H1 (cell line): ENCODE results near the gene RTTN. TPM values are rescaled to one million over a fixed set of nuclear protein-coding genes. Genes with fewer than 3 reads are reported as not detected.

Experiments used
- CTCF ChIA-PET: fragments of 300-600 bp; sonication (Branson Sonifier 250); formaldehyde crosslinking; loops from one replicate; lab custom pipeline; 2021; ENCODE audit not compliant: partially characterized antibody; lab: Charles Lee
- POLR2A ChIA-PET: fragments of 300-600 bp; sonication (Branson Sonifier 250); formaldehyde crosslinking; loops from one replicate; lab custom pipeline; 2021; ENCODE audit warnings: inconsistent platforms; ENCODE audit not compliant: partially characterized antibody; lab: Charles Lee
- DNase-seq, 2 experiments: peaks; one replicate each; pipeline versions ENCODE4 v3.0.0 to v3.0.0-alpha.2; 2010 to 2022; ENCODE audit warnings: low spot score in 2 of 2, low read depth in 1 of 2, mixed read lengths in 1 of 2
- FAIRE-seq: peaks from 2 replicates; lab custom pipeline; 2011; peaks lifted over from hg19 to GRCh38; lab: Jason Lieb, UNC
- H2AFZ ChIP-seq: 2 replicates; pipeline ENCODE4 v1.8.1; 2012; ENCODE audit warnings: low read length, inconsistent platforms
- H2AK5ac ChIP-seq: 2 replicates; pipeline ENCODE4 v1.6.1; 2013; ENCODE audit warnings: low read depth, low read length
- H2BK120ac ChIP-seq: replicated peaks from 2 replicates; pipeline ENCODE3; 2013; ENCODE audit warnings: low read depth, low read length, inconsistent platforms
- H2BK12ac ChIP-seq: 2 replicates; pipeline ENCODE4 v1.6.1; 2013; ENCODE audit warnings: low read depth, low read length
- H2BK15ac ChIP-seq: 2 replicates; pipeline ENCODE4 v1.6.1; 2013; ENCODE audit warnings: low read length
- H2BK20ac ChIP-seq: 2 replicates; pipeline ENCODE4 v1.6.1; 2013; ENCODE audit warnings: low read length
- H2BK5ac ChIP-seq: 2 replicates; pipeline ENCODE4 v1.6.1; 2013; ENCODE audit warnings: low read depth, low read length
- H3K14ac ChIP-seq: 2 replicates; pipeline ENCODE4 v1.6.1; 2013; ENCODE audit warnings: inconsistent platforms; ENCODE audit not compliant: insufficient read length
- H3K18ac ChIP-seq: 2 replicates; pipeline ENCODE4 v1.6.1; 2013; ENCODE audit warnings: low read length; ENCODE audit errors: extremely low read depth
- H3K23ac ChIP-seq: 2 replicates; pipeline ENCODE4 v1.6.1; 2013; ENCODE audit warnings: inconsistent platforms; ENCODE audit not compliant: insufficient read length
- H3K23me2 ChIP-seq: 2 replicates; pipeline ENCODE4 v1.6.1; 2013; ENCODE audit warnings: low read depth, low read length
- H3K27ac ChIP-seq: 2 replicates; pipeline ENCODE4 v1.6.1; 2011; ENCODE audit warnings: low read depth, low read length, inconsistent platforms
- H3K27me3 ChIP-seq, 4 experiments: replicated peaks in 1 of 4; 1 replicate in 1 of 4; 2 replicates in 3 of 4; pipeline versions ENCODE4 v1.6.1 to v1.8.1; 2011 to 2013; ENCODE audit warnings: low read length in 3 of 4, mild to moderate bottlenecking in 3 of 4, inconsistent platforms in 2 of 4, mixed read lengths in 2 of 4, moderate library complexity in 1 of 4; ENCODE audit not compliant: control insufficient read depth in 3 of 4, insufficient read depth in 3 of 4; ENCODE audit errors: extremely low read depth in 1 of 4
- H3K36me3 ChIP-seq, 4 experiments: 2 replicates each; pipeline versions ENCODE4 v1.6.1 to v1.8.1; 2011 to 2013; ENCODE audit warnings: mild to moderate bottlenecking in 4 of 4, low read length in 3 of 4, moderate library complexity in 2 of 4, control low read depth in 1 of 4, inconsistent platforms in 1 of 4; ENCODE audit not compliant: insufficient read depth in 4 of 4, control insufficient read depth in 2 of 4
- H3K4ac ChIP-seq: replicated peaks from 2 replicates; pipeline ENCODE3; 2013; ENCODE audit warnings: low read length, low read depth, mixed read lengths, inconsistent platforms; ENCODE audit not compliant: insufficient read length
- H3K4me1 ChIP-seq, 4 experiments: replicated peaks in 1 of 4; 1 replicate in 1 of 4; 2 replicates in 3 of 4; pipeline versions ENCODE4 v1.6.1 to v1.8.1; 2011 to 2013; ENCODE audit warnings: low read length in 3 of 4, inconsistent platforms in 2 of 4, mixed read lengths in 1 of 4; ENCODE audit not compliant: insufficient read depth in 4 of 4, control insufficient read depth in 3 of 4
- H3K4me2 ChIP-seq, 2 experiments: 2 replicates each; pipeline versions ENCODE4 v1.6.1 to v1.8.1; 2011 to 2013; ENCODE audit warnings: low read depth in 2 of 2, low read length in 2 of 2, control low read depth in 1 of 2, inconsistent platforms in 1 of 2, mild to moderate bottlenecking in 1 of 2; ENCODE audit not compliant: insufficient read depth in 1 of 2
- H3K4me3 ChIP-seq, 4 experiments: fragments of 200-600, 300-600 bp in 1 of 4; sonication (generic), shearing (Covaris generic), sonication (Bioruptor Twin) in 1 of 4; 2 replicates each; pipeline versions ENCODE4 v1.5.1 to v1.8.1; 2011 to 2016; ENCODE audit warnings: low read length in 4 of 4, low read depth in 3 of 4, control low read depth in 2 of 4, inconsistent platforms in 2 of 4, mild to moderate bottlenecking in 2 of 4, mixed read lengths in 1 of 4, moderate library complexity in 1 of 4; ENCODE audit not compliant: insufficient read depth in 2 of 4; ENCODE audit errors: extremely low read depth in 1 of 4
- H3K56ac ChIP-seq: replicated peaks from 2 replicates; pipeline ENCODE3; 2013; ENCODE audit warnings: low read depth, mild to moderate bottlenecking, mixed read lengths, low read length, inconsistent platforms; ENCODE audit not compliant: insufficient read length
- H3K79me1 ChIP-seq: 2 replicates; pipeline ENCODE4 v1.6.1; 2013; ENCODE audit warnings: low read depth, low read length, control low read depth
- H3K79me2 ChIP-seq, 2 experiments: 2 replicates each; pipeline versions ENCODE4 v1.6.1 to v1.8.1; 2012 to 2013; ENCODE audit warnings: low read length in 2 of 2, mild to moderate bottlenecking in 2 of 2, inconsistent platforms in 1 of 2; ENCODE audit not compliant: insufficient read depth in 2 of 2, control insufficient read depth in 1 of 2
- H3K9ac ChIP-seq, 4 experiments: replicated peaks in 1 of 4; 1 replicate in 1 of 4; 2 replicates in 3 of 4; pipeline versions ENCODE4 v1.6.1 to v1.8.1; 2011 to 2013; ENCODE audit warnings: low read depth in 3 of 4, low read length in 3 of 4, control low read depth in 2 of 4, mild to moderate bottlenecking in 2 of 4, moderate library complexity in 2 of 4, inconsistent platforms in 1 of 4; ENCODE audit errors: extremely low read depth in 1 of 4
- H3K9me3 ChIP-seq, 2 experiments: 2 replicates each; pipeline versions ENCODE4 v1.6.1 to v1.8.1; 2012 to 2013; ENCODE audit warnings: mild to moderate bottlenecking in 2 of 2, moderate library complexity in 2 of 2, control low read depth in 1 of 2, inconsistent platforms in 1 of 2, low read depth in 1 of 2, low read length in 1 of 2, mixed read lengths in 1 of 2; ENCODE audit not compliant: insufficient read depth in 2 of 2
- H4K20me1 ChIP-seq, 2 experiments: replicated peaks in 1 of 2; 2 replicates each; pipeline versions ENCODE3 to v1.8.1; 2011 to 2013; ENCODE audit warnings: inconsistent platforms in 2 of 2, low read length in 2 of 2, mild to moderate bottlenecking in 1 of 2; ENCODE audit not compliant: insufficient read depth in 2 of 2, control insufficient read depth in 1 of 2
- H4K5ac ChIP-seq: 2 replicates; pipeline ENCODE4 v1.6.1; 2013; ENCODE audit warnings: low read length, low read depth, mixed read lengths, inconsistent platforms; ENCODE audit not compliant: insufficient read length
- H4K8ac ChIP-seq: 2 replicates; pipeline ENCODE4 v1.8.0; 2013; ENCODE audit warnings: mild to moderate bottlenecking, moderate library complexity, low read length, inconsistent platforms; ENCODE audit not compliant: insufficient read depth; ENCODE audit errors: extremely low read depth
- H4K91ac ChIP-seq: replicated peaks from 2 replicates; pipeline ENCODE3; 2013; ENCODE audit warnings: low read length, mixed read lengths, inconsistent platforms; ENCODE audit not compliant: insufficient read length
- BCL11A ChIP-seq, 2 experiments: IDR thresholded peaks; one replicate each; pipeline ENCODE4 v1.6.1; 2011; ENCODE audit warnings: low read depth in 2 of 2, low read length in 2 of 2, mild to moderate bottlenecking in 2 of 2
- BRCA1 ChIP-seq: IDR thresholded peaks from 2 replicates; pipeline ENCODE4 v1.6.1; 2012; ENCODE audit warnings: low read depth, low read length, improper control_type of control experiment
- CBX5 ChIP-seq: fragments of 300-800, 300-1000 bp; sonication (generic); IDR thresholded peaks from 2 replicates; pipeline ENCODE4 v1.7.1; 2016; ENCODE audit warnings: antibody characterized with exemption, low read length, low read depth
- CBX8 ChIP-seq: fragments of 300-800, 300-1000 bp; sonication (generic); IDR thresholded peaks from 2 replicates; pipeline ENCODE4 v1.7.1; 2016; ENCODE audit warnings: low read depth, low read length, borderline replicate concordance
- CHD1 ChIP-seq: IDR thresholded peaks from 2 replicates; pipeline ENCODE4 v1.6.1; 2012; ENCODE audit warnings: low read depth, low read length, improper control_type of control experiment
- CHD2 ChIP-seq: IDR thresholded peaks from 2 replicates; pipeline ENCODE4 v1.6.1; 2012; ENCODE audit warnings: low read length, improper control_type of control experiment
- CREB1 ChIP-seq: IDR thresholded peaks from 2 replicates; pipeline ENCODE4 v1.6.1; 2012; ENCODE audit warnings: inconsistent platforms
- KDM1A ChIP-seq: fragments of 200-600, 300-600 bp; sonication (generic); IDR thresholded peaks from 2 replicates; pipeline ENCODE4 v1.7.1; 2016; ENCODE audit warnings: mild to moderate bottlenecking, low read length, borderline replicate concordance
- KDM5A ChIP-seq: fragments of 200-600 bp; IDR thresholded peaks from 2 replicates; pipeline ENCODE4 v1.7.1; 2012; ENCODE audit warnings: mild to moderate bottlenecking, low read length, inconsistent platforms, mixed read lengths
- MAFK ChIP-seq: IDR thresholded peaks from 2 replicates; pipeline ENCODE4 v1.6.1; 2012; ENCODE audit warnings: low read depth, mild to moderate bottlenecking, improper control_type of control experiment, low read length
- POLR2A ChIP-seq, 2 experiments: IDR thresholded peaks; 1 replicate in 1 of 2; 2 replicates in 1 of 2; pipeline ENCODE4 v1.6.1; 2011; ENCODE audit warnings: low read depth in 2 of 2, low read length in 2 of 2, mild to moderate bottlenecking in 2 of 2; ENCODE audit errors: control extremely low read depth in 1 of 2
- RBBP5 ChIP-seq: IDR thresholded peaks from 2 replicates; pipeline ENCODE4 v1.7.1; 2012; ENCODE audit warnings: low read depth, mild to moderate bottlenecking, inconsistent platforms, low read length, moderate library complexity, borderline replicate concordance
- TCF12 ChIP-seq: IDR thresholded peaks from 2 replicates; pipeline ENCODE4 v1.6.1; 2011; ENCODE audit warnings: low read depth, mild to moderate bottlenecking, low read length
- TEAD4 ChIP-seq: IDR thresholded peaks from 2 replicates; pipeline ENCODE4 v1.6.1; 2012; ENCODE audit warnings: low read depth, low read length, inconsistent platforms, mixed read lengths
- WGBS, 2 experiments: shearing (Covaris generic) in 1 of 2; methylation state at CpG; one replicate each; pipeline versions ENCODE4 v1.1.6 to v1.1.7; 2013 to 2015; ENCODE audit warnings: low lambda C conversion rate in 2 of 2, mixed read lengths in 2 of 2, inconsistent platforms in 1 of 2, low coverage in 1 of 2, missing lambda C conversion rate in 1 of 2; ENCODE audit not compliant: insufficient replicate concordance in 2 of 2, insufficient coverage in 1 of 2, insufficient read length in 1 of 2; ENCODE audit errors: extremely low coverage in 1 of 2, missing lambda C conversion rate in 1 of 2; 5-methylcytosine and 5-hydroxymethylcytosine counted together
- polyA plus RNA-seq, 7 experiments: library from polyadenylated mRNA; depleted of rRNA in 3 of 7; stranded (reverse) in 5 of 7; unstranded in 2 of 7; fragments of >200 nt in 5 of 7; fragments of 200-250 nt in 2 of 7; gene quantifications; 1 replicate in 5 of 7; 2 replicates in 1 of 7; 4 replicates in 1 of 7; pipeline versions ENCODE4 v1.2.1 to v1.2.3, GENCODE V29; 2011 to 2013; ENCODE audit warnings: missing spikeins in 2 of 7, mixed read lengths in 2 of 7
- total RNA-seq: library from RNA; stranded (reverse); fragmentation: NEBNext Ultra II Directional; extraction: Animal tissue kit (Norgen Biotek cat#: 25700); gene quantifications from 2 replicates; pipeline ENCODE4 v1.2.1, GENCODE V29; 2021
- TF ChIP-seq, protein P1 (sequence below): IDR thresholded peaks from 2 replicates; pipeline ENCODE4 v1.6.1; 2012; ENCODE audit warnings: inconsistent platforms
- TF ChIP-seq, protein P2 (sequence below): IDR thresholded peaks from 2 replicates; pipeline ENCODE4 v1.6.1; 2011; ENCODE audit warnings: low read depth, mild to moderate bottlenecking, low read length; ENCODE audit not compliant: insufficient read depth

Gene RTTN
- total and polyA plus RNA-seq, 2 of the 8 experiments (the other 6 are each of a cell fraction or from before 2014, with no cell fraction given) = 9.1 to 21.4 TPM

DNA sequence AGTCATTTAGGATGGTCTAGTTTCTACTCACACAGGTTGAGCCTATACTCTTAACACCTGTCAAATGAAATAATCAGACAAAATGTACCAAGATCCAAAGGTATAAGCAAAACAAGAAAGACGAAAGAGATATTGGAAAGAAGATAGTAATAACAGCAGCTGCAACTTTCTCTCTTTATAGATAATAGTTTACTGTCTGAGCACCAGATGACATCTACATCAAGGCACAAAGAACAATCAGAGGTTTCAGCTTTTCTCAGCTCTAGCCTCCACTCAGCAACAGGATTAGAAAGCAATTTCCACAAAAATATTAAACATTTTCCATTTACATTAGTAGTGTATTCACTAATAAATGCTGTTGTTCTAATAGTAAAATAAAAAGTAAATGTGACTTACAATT, 66.3 kb downstream of the RTTN start:
- WGBS, 2 experiments = 94% methylated on average over 1 of the region's 1 CpG; no CpG with 5 or more reads in 1 of the 2 experiments
- Histone ChIP-seq H3K4me1 (no peaks in the 10 kb centered on the region), H2BK5ac (no peak overlapping the region), H2BK12ac (no peak overlapping the region), H3K79me1 (no peaks in the 10 kb centered on the region), H3K79me2 (no peaks in the 10 kb centered on the region), H3K4me3 (no peak overlapping the region), H3K23me2 (no peaks in the 10 kb centered on the region; the same call in 1 of the 2 replicates), H3K36me3 (no peaks in the 10 kb centered on the region; a peak in 1 of 8 replicates), H3K27me3 (no peaks in the 10 kb centered on the region), H3K14ac (no peak overlapping the region), H3K18ac (no peak overlapping the region), H3K4ac (no peak overlapping the region), H3K27ac (no peak overlapping the region), H4K91ac (no peak overlapping the region), H2BK20ac (no peak overlapping the region), H2AK5ac (no peak overlapping the region), H3K9ac (no peak overlapping the region), H3K4me2 (no peak overlapping the region), H3K23ac (no peak overlapping the region), H2BK120ac (no peak overlapping the region), H2BK15ac (no peak overlapping the region), H3K56ac (no peak overlapping the region), H3K9me3 (no peaks in the 10 kb centered on the region), H2AFZ (no peak overlapping the region), H4K8ac (no peak overlapping the region), H4K20me1 (peaks cover 0 to 1% of the 10 kb centered on the region in 2 experiments), H4K5ac (no peak overlapping the region)
- no peak for FAIRE-seq
- POLR2A ChIA-PET = no interaction called here
- CTCF ChIA-PET = interaction anchor here (1.0 kb wide), 1 partner anchor 12 kb away, joined by 3 read pairs; no protein-coding TSS in a partner anchor
- DNase-seq = no peak
- TF ChIP-seq MAFK = no peak
- TF ChIP-seq CREB1 = no peak
- no peak for TF ChIP-seq BCL11A (IDR thresholded peaks at IDR 0.05; ENCODE audit: low read depth in 2 of 2, low read length in 2 of 2)
- TF ChIP-seq KDM5A = no peak
- TF ChIP-seq CBX5 = no peak
- TF ChIP-seq CHD2 = no peak
- TF ChIP-seq, protein P1, sequence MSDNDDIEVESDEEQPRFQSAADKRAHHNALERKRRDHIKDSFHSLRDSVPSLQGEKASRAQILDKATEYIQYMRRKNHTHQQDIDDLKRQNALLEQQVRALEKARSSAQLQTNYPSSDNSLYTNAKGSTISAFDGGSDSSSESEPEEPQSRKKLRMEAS = no peak
- no peak for TF ChIP-seq KDM1A
- no peak for TF ChIP-seq BRCA1
- TF ChIP-seq CHD1 = no peak
- no peak for TF ChIP-seq CBX8
- TF ChIP-seq TEAD4 = no peak
- TF ChIP-seq RBBP5 = no peak
- TF ChIP-seq, protein P2, sequence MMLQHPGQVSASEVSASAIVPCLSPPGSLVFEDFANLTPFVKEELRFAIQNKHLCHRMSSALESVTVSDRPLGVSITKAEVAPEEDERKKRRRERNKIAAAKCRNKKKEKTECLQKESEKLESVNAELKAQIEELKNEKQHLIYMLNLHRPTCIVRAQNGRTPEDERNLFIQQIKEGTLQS = no peak
- TF ChIP-seq TCF12 = no peak
- no peak for TF ChIP-seq POLR2A (IDR thresholded peaks at IDR 0.05; ENCODE audit: control extremely low read depth in 1 of 2, low read depth in 2 of 2, low read length in 2 of 2)
